Endothelial cell of umbilical vein (primary cell): ENCODE results near the gene PEMT. TPM values are rescaled to one million over a fixed set of nuclear protein-coding genes. Genes with fewer than 3 reads are reported as not detected.

Experiments used
- BruUV-seq: library from RNA; stranded (reverse); fragments of 400-500 nt; replicated peaks from 2 replicates; lab custom pipeline; 2021; lab: Mats Ljungman, UMichigan
- CTCF ChIA-PET: fragments of 300-600, 350-600 bp; sonication (Branson Sonifier 250); formaldehyde crosslinking; loops from one replicate; lab custom pipeline; 2021; ENCODE audit warnings: antibody characterized with exemption, inconsistent platforms; lab: Charles Lee
- POLR2A ChIA-PET: fragments of 300-600, 350-600 bp; sonication (Branson Sonifier 250); formaldehyde crosslinking; loops from one replicate; lab custom pipeline; 2021; ENCODE audit warnings: antibody characterized with exemption, inconsistent platforms; lab: Charles Lee
- DNase-seq: peaks from one replicate; pipeline ENCODE4 v3.0.0-alpha.2; 2011; ENCODE audit warnings: low read depth, low spot score
- FAIRE-seq: peaks from 2 replicates; lab custom pipeline; 2011; peaks lifted over from hg19 to GRCh38; lab: Jason Lieb, UNC
- H2AFZ ChIP-seq: 2 replicates; pipeline ENCODE4 v1.6.0; 2012; ENCODE audit warnings: low read depth, low read length, control low read depth, inconsistent platforms
- H3K27ac ChIP-seq: 2 replicates; pipeline ENCODE4 v1.5.1; 2011; ENCODE audit warnings: low read depth, mild to moderate bottlenecking, control low read depth, low read length, moderate library complexity; ENCODE audit not compliant: insufficient read depth
- H3K27me3 ChIP-seq, 2 experiments: 2 replicates each; pipeline versions ENCODE4 v1.6.0 to v1.6.1; 2011; ENCODE audit warnings: low read length in 2 of 2, mixed read lengths in 1 of 2; ENCODE audit not compliant: control insufficient read depth in 2 of 2, insufficient read depth in 2 of 2
- H3K36me3 ChIP-seq, 2 experiments: 2 replicates in 1 of 2; 3 replicates in 1 of 2; pipeline ENCODE4 v1.5.1; 2011; ENCODE audit warnings: low read length in 2 of 2, mild to moderate bottlenecking in 1 of 2, moderate library complexity in 1 of 2; ENCODE audit not compliant: control insufficient read depth in 2 of 2, insufficient read depth in 2 of 2; ENCODE audit errors: extremely low read depth in 1 of 2
- H3K4me1 ChIP-seq: 3 replicates; pipeline ENCODE4 v1.5.1; 2011; ENCODE audit warnings: mild to moderate bottlenecking, low read length; ENCODE audit not compliant: control insufficient read depth, insufficient read depth; ENCODE audit errors: extremely low read depth
- H3K4me2 ChIP-seq: 2 replicates; pipeline ENCODE4 v1.6.1; 2011; ENCODE audit warnings: low read length, control low read depth, mixed read lengths; ENCODE audit not compliant: insufficient read depth
- H3K4me3 ChIP-seq, 3 experiments: fragments of 200-600 bp in 1 of 3; sonication (generic), shearing (Covaris generic) in 1 of 3; replicated peaks in 1 of 3; 2 replicates each; pipeline ENCODE4 v1.5.1; 2011 to 2016; ENCODE audit warnings: control low read depth in 3 of 3, low read length in 3 of 3, mild to moderate bottlenecking in 2 of 3, inconsistent platforms in 1 of 3, low read depth in 1 of 3, moderate library complexity in 1 of 3; ENCODE audit not compliant: insufficient read depth in 1 of 3
- H3K79me2 ChIP-seq: 2 replicates; pipeline ENCODE4 v1.6.0; 2012; ENCODE audit warnings: low read length, inconsistent platforms; ENCODE audit not compliant: control insufficient read depth, insufficient read depth
- H3K9ac ChIP-seq: replicated peaks from 2 replicates; pipeline ENCODE3; 2011; ENCODE audit warnings: low read length, control low read depth; ENCODE audit not compliant: insufficient read depth; ENCODE audit errors: extremely low read depth
- H3K9me1 ChIP-seq: replicated peaks from 3 replicates; pipeline ENCODE4 v1.6.0; 2011; ENCODE audit warnings: mild to moderate bottlenecking, low read length; ENCODE audit not compliant: control insufficient read depth, insufficient read depth; ENCODE audit errors: extremely low read depth
- H3K9me3 ChIP-seq: replicated peaks from 2 replicates; pipeline ENCODE4 v1.5.1; 2012; ENCODE audit warnings: low read length, inconsistent platforms; ENCODE audit not compliant: control insufficient read depth, insufficient read depth
- H4K20me1 ChIP-seq: replicated peaks from 2 replicates; pipeline ENCODE3; 2011; ENCODE audit warnings: mild to moderate bottlenecking, low read length; ENCODE audit not compliant: control insufficient read depth, insufficient read depth; ENCODE audit errors: extremely low read depth
- CTCF ChIP-seq, 2 donors: IDR thresholded peaks; 1 replicate in 1 of 2; 2 replicates in 1 of 2; pipeline ENCODE4 v1.5.1; 2011; ENCODE audit warnings: low read length in 2 of 2, mild to moderate bottlenecking in 2 of 2, moderate library complexity in 2 of 2, control low read depth in 1 of 2, inconsistent platforms in 1 of 2, low read depth in 1 of 2; ENCODE audit not compliant: insufficient read depth in 1 of 2; ENCODE audit errors: extremely low read depth in 1 of 2
- EZH2 ChIP-seq: IDR thresholded peaks from 2 replicates; pipeline ENCODE4 v1.6.1; 2012; ENCODE audit warnings: borderline replicate concordance, low read depth, mild to moderate bottlenecking, moderate library complexity, low read length, inconsistent platforms; ENCODE audit not compliant: severe bottlenecking
- FOS ChIP-seq: IDR thresholded peaks from 2 replicates; pipeline ENCODE4 v1.6.1; 2011; ENCODE audit warnings: mild to moderate bottlenecking, low read length, moderate library complexity, borderline replicate concordance; ENCODE audit not compliant: insufficient read depth
- GATA2 ChIP-seq: IDR thresholded peaks from 2 replicates; pipeline ENCODE4 v1.7.0; 2011; ENCODE audit warnings: low read depth, mild to moderate bottlenecking, moderate library complexity, mixed read lengths, low read length; ENCODE audit not compliant: insufficient read length, insufficient read depth
- JUN ChIP-seq: IDR thresholded peaks from 2 replicates; pipeline ENCODE4 v1.6.1; 2011; ENCODE audit warnings: borderline replicate concordance, low read depth; ENCODE audit not compliant: insufficient read length, insufficient read depth
- MYC ChIP-seq: IDR thresholded peaks from one replicate; pipeline ENCODE4 v1.6.1; 2011; ENCODE audit warnings: mild to moderate bottlenecking, low read depth, low read length
- POLR2A ChIP-seq: IDR thresholded peaks from 2 replicates; pipeline ENCODE4 v1.6.1; 2012; ENCODE audit warnings: low read depth, mild to moderate bottlenecking, control low read depth, low read length
- POLR2AphosphoS5 ChIP-seq: IDR thresholded peaks from 2 replicates; pipeline ENCODE4 v1.6.1; 2012; ENCODE audit warnings: low read depth, mild to moderate bottlenecking, control low read depth, low read length, moderate library complexity; ENCODE audit not compliant: insufficient read depth
- dilution Hi-C: fragments of 300-500 bp; cut with MboI; formaldehyde crosslinking; loops from one replicate; pipeline ENCODE4 v1.15.0; 2019; ENCODE audit warnings: low sequenced_read_pairs; ENCODE audit not compliant: extremely low pct_ligation_motif_present
- intact Hi-C: fragments of 100-400 bp; cut with micrococcal nuclease; formaldehyde crosslinking; loops from one replicate; pipeline ENCODE4 v1.10.0; 2022
- polyA plus RNA-seq, 4 experiments: library from polyadenylated mRNA; depleted of rRNA in 3 of 4; stranded (reverse) in 3 of 4; unstranded in 1 of 4; fragments of >200 nt; gene quantifications; 2 replicates each; pipeline versions ENCODE4 v1.2.1 to v1.2.3, GENCODE V29; 2011 to 2012; ENCODE audit warnings: missing spikeins in 1 of 4
- total RNA-seq: library from RNA; stranded (reverse); gene quantifications from 2 replicates; pipeline ENCODE4 v1.2.3, GENCODE V29; 2021
- TF ChIP-seq, protein P1 (sequence below): IDR thresholded peaks from 2 replicates; pipeline ENCODE4 v1.6.1; 2011; ENCODE audit not compliant: insufficient read depth, insufficient read length

The PEMT gene
- total and polyA plus RNA-seq, 2 donors (not counting 3 experiments of a cell fraction or from before 2014, with no cell fraction given), result 35.1 to 58.4 TPM

DNA sequence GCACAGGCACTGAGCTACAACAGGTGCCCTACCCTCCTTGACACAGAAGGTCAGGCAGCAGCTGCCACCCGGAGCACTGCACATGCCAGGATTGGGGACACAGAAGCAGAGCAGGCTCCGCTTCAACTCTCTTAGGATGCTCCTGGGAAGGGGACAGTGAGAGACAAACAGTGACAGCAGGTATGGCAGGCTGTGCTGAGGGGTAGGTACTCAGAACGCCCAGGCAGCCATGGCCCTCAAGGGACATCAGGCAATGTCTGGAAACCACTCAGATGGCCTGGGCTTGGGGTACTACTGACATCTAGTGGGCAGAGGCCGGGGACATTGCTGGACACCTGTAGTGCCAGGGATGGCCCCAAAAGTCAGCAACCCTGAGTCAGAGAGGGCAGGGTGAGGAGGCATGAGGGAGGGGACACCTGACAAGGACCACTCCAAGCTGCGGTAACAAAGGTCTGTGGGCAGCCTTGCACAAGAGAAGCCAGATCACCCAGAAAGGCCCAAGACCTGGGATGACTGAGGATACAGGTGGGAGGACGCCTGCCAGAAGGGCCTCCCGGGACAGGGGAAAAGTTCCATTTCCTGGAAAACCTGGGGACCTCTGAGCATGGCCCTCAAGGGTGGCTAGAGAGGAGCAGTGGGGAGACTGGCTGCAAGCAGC, 21.2 kb downstream of the PEMT start:
- POLR2A ChIA-PET, result no interaction called here
- no peak overlapping the region for H3K9ac ChIP-seq
- CTCF ChIA-PET, result interaction anchor here (1.9 to 4.7 kb wide), 4 partner anchors 20 to 216 kb away, joined by 6 to 84 read pairs (median 38); partner anchors contain the start of genes PEMT and RASD1
- H3K27ac ChIP-seq, result no peak overlapping the region
- TF ChIP-seq, protein P1, sequence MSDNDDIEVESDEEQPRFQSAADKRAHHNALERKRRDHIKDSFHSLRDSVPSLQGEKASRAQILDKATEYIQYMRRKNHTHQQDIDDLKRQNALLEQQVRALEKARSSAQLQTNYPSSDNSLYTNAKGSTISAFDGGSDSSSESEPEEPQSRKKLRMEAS, result no peak
- TF ChIP-seq CTCF (IDR thresholded peaks at IDR 0.05; ENCODE audit: extremely low read depth in 1 of 2, insufficient read depth in 1 of 2, low read depth in 1 of 2, low read length in 2 of 2), result peak; percentile 16 to 60
- H3K9me1 ChIP-seq, result no peaks in the 10 kb centered on the region
- no peaks in the 10 kb centered on the region for H3K27me3 ChIP-seq
- H3K79me2 ChIP-seq, result no peaks in the 10 kb centered on the region
- H4K20me1 ChIP-seq, result no peaks in the 10 kb centered on the region
- intact Hi-C loops (no loop called here), dilution Hi-C loops (no loop called here)
- DNase-seq (peak; percentile 19), FAIRE-seq (no peak)
- H3K4me2 ChIP-seq, result no peak overlapping the region
- no peak overlapping the region for H3K4me3 ChIP-seq
- H3K36me3 ChIP-seq, result no peaks in the 10 kb centered on the region
- no TSS peak for BruUV-seq
- H2AFZ ChIP-seq, result no peak overlapping the region
- no peaks in the 10 kb centered on the region for H3K4me1 ChIP-seq
- no peaks in the 10 kb centered on the region for H3K9me3 ChIP-seq

GRCh38 chr17:17569691-17570090, 21.8 kb downstream of the PEMT start:
- ChIA-PET CTCF (interaction anchor here (0.9 to 4.7 kb wide), 7 partner anchors 10 to 216 kb away, joined by 3 to 84 read pairs (median 7); partner anchors contain the start of genes PEMT and RASD1), POLR2A (no interaction called here)
- H3K4me2 ChIP-seq, result no peak overlapping the region
- H3K4me1 ChIP-seq, result no peaks in the 10 kb centered on the region
- H3K27ac ChIP-seq, result no peak overlapping the region
- H3K36me3 ChIP-seq, result no peaks in the 10 kb centered on the region
- dilution Hi-C loops (no loop called here), intact Hi-C loops (loop anchor here (5.0 kb wide), 1 partner anchor 73 kb away; no protein-coding TSS in a partner anchor)
- H3K9me1 ChIP-seq, result no peaks in the 10 kb centered on the region
- BruUV-seq, result no TSS peak
- H3K9ac ChIP-seq, result no peak overlapping the region
- no peak overlapping the region for H3K4me3 ChIP-seq
- no peak for TF ChIP-seq GATA2
- no peak for TF ChIP-seq POLR2A
- TF ChIP-seq, protein P1, result no peak
- no peak for TF ChIP-seq POLR2AphosphoS5
- no peak for TF ChIP-seq CTCF (IDR thresholded peaks at IDR 0.05; ENCODE audit: extremely low read depth in 1 of 2, insufficient read depth in 1 of 2, low read depth in 1 of 2, low read length in 2 of 2)
- no peak for TF ChIP-seq FOS
- TF ChIP-seq JUN, result no peak
- no peak for TF ChIP-seq MYC
- no peak for TF ChIP-seq EZH2
- FAIRE-seq, result no peak
- H3K27me3 ChIP-seq, result no peaks in the 10 kb centered on the region
- no peak overlapping the region for H2AFZ ChIP-seq
- no peaks in the 10 kb centered on the region for H4K20me1 ChIP-seq
- DNase-seq, result no peak
- no peaks in the 10 kb centered on the region for H3K79me2 ChIP-seq
- H3K9me3 ChIP-seq, result no peaks in the 10 kb centered on the region
